Fibroblast of lung (primary cell): ENCODE data around the gene F2R. TPM values are rescaled to one million over a fixed set of nuclear protein-coding genes. Genes with fewer than 3 reads are reported as not detected.

Experiments
- DNase-seq, 2 donors: peaks; one replicate each; pipeline versions ENCODE4 v3.0.0 to v3.0.0-alpha.2; 2010; ENCODE audit warnings: low read depth in 2 of 2
- H2AFZ ChIP-seq: 2 replicates; pipeline ENCODE4 v1.5.1; 2012; ENCODE audit warnings: low read length, control low read depth, inconsistent platforms
- H3K27ac ChIP-seq: 2 replicates; pipeline ENCODE4 v1.5.1; 2011; ENCODE audit warnings: low read length, control low read depth; ENCODE audit not compliant: insufficient read depth
- H3K27me3 ChIP-seq: 2 replicates; pipeline ENCODE4 v1.5.1; 2011; ENCODE audit warnings: mild to moderate bottlenecking, low read length; ENCODE audit not compliant: control insufficient read depth, insufficient read depth
- H3K36me3 ChIP-seq: 2 replicates; pipeline ENCODE4 v1.5.1; 2011; ENCODE audit warnings: low read length; ENCODE audit not compliant: control insufficient read depth, insufficient read depth
- H3K4me1 ChIP-seq: 2 replicates; pipeline ENCODE4 v1.5.1; 2011; ENCODE audit warnings: low read length; ENCODE audit not compliant: control insufficient read depth, insufficient read depth; ENCODE audit errors: extremely low read depth
- H3K4me2 ChIP-seq: 2 replicates; pipeline ENCODE4 v1.5.1; 2011; ENCODE audit warnings: low read length, control low read depth; ENCODE audit not compliant: insufficient read depth; ENCODE audit errors: extremely low read depth
- H3K4me3 ChIP-seq, 4 experiments: fragments of 200-600 bp in 1 of 4; sonication (generic) in 1 of 4; replicated peaks in 1 of 4; 2 replicates each; pipeline ENCODE4 v1.5.1; 2011 to 2016; ENCODE audit warnings: low read length in 4 of 4, low read depth in 3 of 4, mild to moderate bottlenecking in 3 of 4, control low read depth in 2 of 4, inconsistent platforms in 1 of 4, mixed read lengths in 1 of 4; ENCODE audit not compliant: insufficient read depth in 1 of 4; ENCODE audit errors: control extremely low read depth in 1 of 4
- H3K79me2 ChIP-seq: 2 replicates; pipeline ENCODE4 v1.5.1; 2012; ENCODE audit warnings: mild to moderate bottlenecking, low read length, inconsistent platforms; ENCODE audit not compliant: control insufficient read depth, insufficient read depth
- H3K9ac ChIP-seq: 2 replicates; pipeline ENCODE4 v1.5.1; 2011; ENCODE audit warnings: mild to moderate bottlenecking, low read length, control low read depth; ENCODE audit not compliant: insufficient read depth
- H3K9me3 ChIP-seq: 2 replicates; pipeline ENCODE4 v1.5.1; 2012; ENCODE audit warnings: low read depth, low read length; ENCODE audit not compliant: control insufficient read depth, insufficient read depth
- H4K20me1 ChIP-seq: 2 replicates; pipeline ENCODE4 v1.5.1; 2011; ENCODE audit warnings: low read length; ENCODE audit not compliant: control insufficient read depth, insufficient read depth; ENCODE audit errors: extremely low read depth
- CTCF ChIP-seq, 2 donors: IDR thresholded peaks in 1 of 2; conservative IDR thresholded peaks in 1 of 2; 1 replicate in 1 of 2; 2 replicates in 1 of 2; pipeline ENCODE4 v1.5.1; 2011 to 2012; ENCODE audit warnings: low read length in 2 of 2, control low read depth in 1 of 2, inconsistent platforms in 1 of 2, low read depth in 1 of 2, mild to moderate bottlenecking in 1 of 2
- EZH2 ChIP-seq: IDR thresholded peaks from 2 replicates; pipeline ENCODE4 v1.5.1; 2012; ENCODE audit warnings: low read length, control low read depth, mild to moderate bottlenecking; ENCODE audit errors: missing control alignments
- polyA plus RNA-seq, 2 donors: library from polyadenylated mRNA; depleted of rRNA in 1 of 2; stranded (reverse) in 1 of 2; unstranded in 1 of 2; fragments of >200 nt; gene quantifications; 2 replicates each; pipeline ENCODE4 v1.2.1, GENCODE V29; 2011 to 2012; ENCODE audit warnings: missing spikeins in 1 of 2
- total RNA-seq: library from RNA; depleted of rRNA; stranded (reverse); fragments of >200 nt; gene quantifications from 2 replicates; pipeline ENCODE4 v1.2.1, GENCODE V29; 2014

F2R gene
- total and polyA plus RNA-seq, 2 donors (not counting 1 experiment from before 2014, with no cell fraction given), result 265 to 797 TPM

GRCh38 chr5:76729373-76730290 is 13.7 kb downstream of the F2R start:
- Histone ChIP-seq H3K9ac (no peak overlapping the region), H3K79me2 (peaks cover 94% of the 10 kb centered on the region), H4K20me1 (no peaks in the 10 kb centered on the region), H3K36me3 (peaks cover 25% of the 10 kb centered on the region), H3K4me1 (no peaks in the 10 kb centered on the region), H3K4me2 (no peak overlapping the region), H3K27me3 (no peaks in the 10 kb centered on the region), H3K9me3 (no peaks in the 10 kb centered on the region), H3K4me3 (no peak overlapping the region), H2AFZ (no peak overlapping the region), H3K27ac (no peak overlapping the region)
- DNase-seq, result no peak
- TF ChIP-seq EZH2 (no peak), CTCF (conservative IDR thresholded peaks at IDR 0.05 in 1 of 2, IDR thresholded peaks at IDR 0.05 in 1 of 2; ENCODE audit: low read depth in 1 of 2, low read length in 2 of 2) (no peak)

DNA sequence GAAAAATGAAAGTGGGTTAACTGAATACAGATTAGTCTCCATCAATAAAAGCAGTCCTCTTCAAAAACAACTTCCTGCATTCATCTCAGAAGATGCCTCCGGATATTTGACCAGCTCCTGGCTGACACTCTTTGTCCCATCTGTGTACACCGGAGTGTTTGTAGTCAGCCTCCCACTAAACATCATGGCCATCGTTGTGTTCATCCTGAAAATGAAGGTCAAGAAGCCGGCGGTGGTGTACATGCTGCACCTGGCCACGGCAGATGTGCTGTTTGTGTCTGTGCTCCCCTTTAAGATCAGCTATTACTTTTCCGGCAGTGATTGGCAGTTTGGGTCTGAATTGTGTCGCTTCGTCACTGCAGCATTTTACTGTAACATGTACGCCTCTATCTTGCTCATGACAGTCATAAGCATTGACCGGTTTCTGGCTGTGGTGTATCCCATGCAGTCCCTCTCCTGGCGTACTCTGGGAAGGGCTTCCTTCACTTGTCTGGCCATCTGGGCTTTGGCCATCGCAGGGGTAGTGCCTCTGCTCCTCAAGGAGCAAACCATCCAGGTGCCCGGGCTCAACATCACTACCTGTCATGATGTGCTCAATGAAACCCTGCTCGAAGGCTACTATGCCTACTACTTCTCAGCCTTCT is 16.6 kb downstream of the F2R start:
- Histone ChIP-seq H3K9me3 (no peaks in the 10 kb centered on the region), H4K20me1 (no peaks in the 10 kb centered on the region), H3K4me1 (no peaks in the 10 kb centered on the region), H3K36me3 (peaks cover 23% of the 10 kb centered on the region), H3K4me3 (no peak overlapping the region), H2AFZ (no peak overlapping the region), H3K9ac (no peak overlapping the region), H3K79me2 (peaks cover 67% of the 10 kb centered on the region), H3K4me2 (no peak overlapping the region), H3K27me3 (no peaks in the 10 kb centered on the region), H3K27ac (no peak overlapping the region)
- DNase-seq, result no peak
- TF ChIP-seq CTCF (conservative IDR thresholded peaks at IDR 0.05 in 1 of 2, IDR thresholded peaks at IDR 0.05 in 1 of 2; ENCODE audit: low read depth in 1 of 2, low read length in 2 of 2) (no peak), EZH2 (no peak)

DNA sequence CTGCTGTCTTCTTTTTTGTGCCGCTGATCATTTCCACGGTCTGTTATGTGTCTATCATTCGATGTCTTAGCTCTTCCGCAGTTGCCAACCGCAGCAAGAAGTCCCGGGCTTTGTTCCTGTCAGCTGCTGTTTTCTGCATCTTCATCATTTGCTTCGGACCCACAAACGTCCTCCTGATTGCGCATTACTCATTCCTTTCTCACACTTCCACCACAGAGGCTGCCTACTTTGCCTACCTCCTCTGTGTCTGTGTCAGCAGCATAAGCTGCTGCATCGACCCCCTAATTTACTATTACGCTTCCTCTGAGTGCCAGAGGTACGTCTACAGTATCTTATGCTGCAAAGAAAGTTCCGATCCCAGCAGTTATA is 17.1 kb downstream of the F2R start:
- Histone ChIP-seq H3K9me3 (no peaks in the 10 kb centered on the region), H3K9ac (no peak overlapping the region), H3K4me1 (no peaks in the 10 kb centered on the region), H3K79me2 (peaks cover 62% of the 10 kb centered on the region), H4K20me1 (no peaks in the 10 kb centered on the region), H3K4me2 (no peak overlapping the region), H2AFZ (no peak overlapping the region), H3K36me3 (peaks cover 23% of the 10 kb centered on the region), H3K27me3 (no peaks in the 10 kb centered on the region), H3K27ac (no peak overlapping the region), H3K4me3 (no peak overlapping the region)
- DNase-seq, result no peak
- TF ChIP-seq EZH2 (no peak), CTCF (conservative IDR thresholded peaks at IDR 0.05 in 1 of 2, IDR thresholded peaks at IDR 0.05 in 1 of 2; ENCODE audit: low read depth in 1 of 2, low read length in 2 of 2) (no peak)
